ENCODE data around the gene MT1X. TPM values are rescaled to one million over a fixed set of nuclear protein-coding genes. Genes with fewer than 3 reads are reported as not detected.

MT1X gene
- total RNA-seq, 1 donor from 2014 or later = 2.3 TPM

DNA sequence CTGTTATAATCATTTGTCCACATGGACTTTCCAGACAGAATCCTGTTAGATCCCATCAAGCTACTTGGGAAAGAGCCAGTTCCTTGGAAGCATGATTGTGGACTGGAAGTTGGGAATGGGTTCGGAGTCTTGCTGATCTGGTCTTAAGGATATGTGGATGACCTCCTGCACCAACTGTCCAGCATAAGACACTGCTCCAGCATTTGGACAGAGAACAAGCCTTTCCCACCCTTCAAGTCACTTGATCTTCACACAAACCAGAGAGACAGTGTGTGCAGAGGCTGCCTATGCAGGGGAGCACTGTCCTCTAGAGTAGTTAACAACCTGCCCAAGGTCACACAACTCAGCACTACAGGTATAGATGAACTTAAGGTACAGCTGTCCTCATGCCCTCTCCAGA lies 36.4 kb upstream of the MT1X start:
- Mint-ChIP-seq H3K4me3 (ENCODE audit: unreplicated experiment) (no peak overlapping the region), H3K36me3 (ENCODE audit: low read depth, unreplicated experiment) (no peaks in the 10 kb centered on the region)
- TF ChIP-seq, protein P1, sequence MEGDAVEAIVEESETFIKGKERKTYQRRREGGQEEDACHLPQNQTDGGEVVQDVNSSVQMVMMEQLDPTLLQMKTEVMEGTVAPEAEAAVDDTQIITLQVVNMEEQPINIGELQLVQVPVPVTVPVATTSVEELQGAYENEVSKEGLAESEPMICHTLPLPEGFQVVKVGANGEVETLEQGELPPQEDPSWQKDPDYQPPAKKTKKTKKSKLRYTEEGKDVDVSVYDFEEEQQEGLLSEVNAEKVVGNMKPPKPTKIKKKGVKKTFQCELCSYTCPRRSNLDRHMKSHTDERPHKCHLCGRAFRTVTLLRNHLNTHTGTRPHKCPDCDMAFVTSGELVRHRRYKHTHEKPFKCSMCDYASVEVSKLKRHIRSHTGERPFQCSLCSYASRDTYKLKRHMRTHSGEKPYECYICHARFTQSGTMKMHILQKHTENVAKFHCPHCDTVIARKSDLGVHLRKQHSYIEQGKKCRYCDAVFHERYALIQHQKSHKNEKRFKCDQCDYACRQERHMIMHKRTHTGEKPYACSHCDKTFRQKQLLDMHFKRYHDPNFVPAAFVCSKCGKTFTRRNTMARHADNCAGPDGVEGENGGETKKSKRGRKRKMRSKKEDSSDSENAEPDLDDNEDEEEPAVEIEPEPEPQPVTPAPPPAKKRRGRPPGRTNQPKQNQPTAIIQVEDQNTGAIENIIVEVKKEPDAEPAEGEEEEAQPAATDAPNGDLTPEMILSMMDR (IDR thresholded peaks at IDR 0.05; ENCODE audit: unreplicated experiment) = no peak

DNA sequence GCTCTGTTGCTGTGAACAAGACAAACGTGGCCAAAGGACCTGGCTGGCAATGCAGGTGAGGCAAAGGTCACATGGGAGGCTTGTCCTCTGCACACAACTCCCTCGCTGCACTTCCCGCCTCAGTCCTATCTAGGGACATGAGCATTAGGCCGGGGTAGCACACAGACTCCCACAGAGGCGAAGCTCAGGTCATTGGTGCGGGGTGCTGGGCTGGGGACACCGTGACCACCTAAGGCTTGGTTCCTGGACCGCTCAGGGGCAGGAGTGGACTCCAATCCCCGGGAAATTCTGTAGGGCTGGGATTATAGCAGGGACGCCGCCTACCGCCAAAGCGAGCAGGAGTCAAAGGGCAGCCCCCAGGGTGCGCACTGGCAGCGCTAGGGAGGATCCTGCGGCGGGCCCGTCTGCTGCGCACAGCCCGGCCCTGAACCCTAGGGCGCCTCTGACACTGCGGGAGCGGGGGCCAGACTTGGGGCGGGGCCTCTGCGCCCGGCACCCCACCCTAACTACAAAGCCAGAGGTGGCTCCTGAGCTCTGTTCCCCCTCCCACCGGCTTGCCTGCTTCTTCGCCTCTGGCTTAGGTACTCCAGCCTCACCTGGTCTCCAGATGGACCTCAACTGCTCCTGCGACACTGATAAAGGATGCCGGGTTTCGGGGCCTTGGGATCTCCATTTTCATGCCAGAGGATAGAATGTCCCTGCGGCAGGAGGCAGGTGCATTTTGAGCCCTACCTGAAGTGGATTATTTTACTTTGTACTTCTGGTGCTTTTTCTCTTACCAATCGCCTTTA lies 34.4 kb upstream of the MT1X start:
- DNase-seq (ENCODE audit: low spot score) = no peak
- no peaks in the 10 kb centered on the region for H3K36me3 Mint-ChIP-seq (ENCODE audit: low read depth, unreplicated experiment)
- no peaks in the 10 kb centered on the region for H3K9me3 Mint-ChIP-seq (ENCODE audit: unreplicated experiment)
- TF ChIP-seq, protein P1 (IDR thresholded peaks at IDR 0.05; ENCODE audit: unreplicated experiment) = no peak
- H3K27me3 Mint-ChIP-seq (ENCODE audit: unreplicated experiment) = peaks cover 21% of the 10 kb centered on the region
- H3K4me3 Mint-ChIP-seq (ENCODE audit: unreplicated experiment) = no peak overlapping the region
- H3K27ac Mint-ChIP-seq (ENCODE audit: unreplicated experiment) = no peak overlapping the region
- H3K4me1 Mint-ChIP-seq (ENCODE audit: unreplicated experiment) = no peaks in the 10 kb centered on the region

More for the DNA sequence above, 36.4 kb upstream of the MT1X start:
- Mint-ChIP-seq H3K27me3 (ENCODE audit: unreplicated experiment) (peaks cover 21% of the 10 kb centered on the region), H3K4me1 (ENCODE audit: unreplicated experiment) (no peaks in the 10 kb centered on the region), H3K9me3 (ENCODE audit: unreplicated experiment) (no peaks in the 10 kb centered on the region), H3K27ac (ENCODE audit: unreplicated experiment) (no peak overlapping the region)
- DNase-seq (ENCODE audit: low spot score) = no peak

DNA sequence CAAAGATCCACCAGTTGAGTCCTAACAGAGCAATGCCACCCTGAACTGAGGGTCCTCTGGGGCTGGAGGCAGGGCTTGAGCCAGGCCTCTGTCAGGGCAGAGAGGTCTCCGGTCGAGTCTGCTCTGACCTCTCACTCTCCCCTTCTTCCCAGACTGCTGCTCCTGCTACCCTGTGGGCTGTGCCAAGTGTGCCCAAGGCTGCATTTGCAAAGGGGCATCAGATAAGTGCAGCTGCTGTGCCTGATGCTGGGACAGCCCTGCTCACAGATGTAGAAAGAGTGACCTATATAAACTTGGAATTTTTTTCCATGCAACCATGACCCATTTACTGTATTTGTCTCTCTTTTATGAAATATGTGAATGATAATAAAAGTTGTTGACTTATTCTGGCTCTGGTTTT lies 33.0 kb upstream of the MT1X start:
- TF ChIP-seq, protein P1 (IDR thresholded peaks at IDR 0.05; ENCODE audit: unreplicated experiment) = no peak
- H3K4me3 Mint-ChIP-seq (ENCODE audit: unreplicated experiment) = no peak overlapping the region
- no peaks in the 10 kb centered on the region for H3K36me3 Mint-ChIP-seq (ENCODE audit: low read depth, unreplicated experiment)
- no peak overlapping the region for H3K27ac Mint-ChIP-seq (ENCODE audit: unreplicated experiment)
- no peak for DNase-seq (ENCODE audit: low spot score)
- H3K4me1 Mint-ChIP-seq (ENCODE audit: unreplicated experiment) = no peaks in the 10 kb centered on the region
- no peaks in the 10 kb centered on the region for H3K9me3 Mint-ChIP-seq (ENCODE audit: unreplicated experiment)
- peaks cover 17% of the 10 kb centered on the region for H3K27me3 Mint-ChIP-seq (ENCODE audit: unreplicated experiment)

DNA sequence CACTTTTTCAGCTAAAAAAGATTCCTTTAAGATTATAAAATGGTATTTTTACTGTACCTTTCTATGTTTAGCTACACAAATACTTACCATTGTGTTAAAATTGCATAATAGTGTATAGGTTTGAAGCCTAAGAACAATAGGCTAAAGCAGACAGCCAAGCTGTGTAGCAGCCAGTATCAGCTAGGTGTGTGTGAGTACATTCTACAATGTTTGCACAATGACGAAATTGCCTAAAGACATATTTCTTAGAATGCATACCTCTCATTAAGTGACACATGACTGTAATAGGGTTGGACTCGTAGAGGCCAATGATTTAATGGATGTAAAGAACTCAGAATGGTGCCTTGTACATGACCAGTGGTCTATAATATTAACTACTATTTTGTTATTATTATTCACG lies 32.5 kb upstream of the MT1X start:
- no peak overlapping the region for H3K4me3 Mint-ChIP-seq (ENCODE audit: unreplicated experiment)
- TF ChIP-seq, protein P1 (IDR thresholded peaks at IDR 0.05; ENCODE audit: unreplicated experiment) = no peak
- peaks cover 17% of the 10 kb centered on the region for H3K27me3 Mint-ChIP-seq (ENCODE audit: unreplicated experiment)
- no peaks in the 10 kb centered on the region for H3K36me3 Mint-ChIP-seq (ENCODE audit: low read depth, unreplicated experiment)
- H3K27ac Mint-ChIP-seq (ENCODE audit: unreplicated experiment) = no peak overlapping the region
- DNase-seq (ENCODE audit: low spot score) = no peak
- no peaks in the 10 kb centered on the region for H3K4me1 Mint-ChIP-seq (ENCODE audit: unreplicated experiment)
- H3K9me3 Mint-ChIP-seq (ENCODE audit: unreplicated experiment) = no peaks in the 10 kb centered on the region

DNA sequence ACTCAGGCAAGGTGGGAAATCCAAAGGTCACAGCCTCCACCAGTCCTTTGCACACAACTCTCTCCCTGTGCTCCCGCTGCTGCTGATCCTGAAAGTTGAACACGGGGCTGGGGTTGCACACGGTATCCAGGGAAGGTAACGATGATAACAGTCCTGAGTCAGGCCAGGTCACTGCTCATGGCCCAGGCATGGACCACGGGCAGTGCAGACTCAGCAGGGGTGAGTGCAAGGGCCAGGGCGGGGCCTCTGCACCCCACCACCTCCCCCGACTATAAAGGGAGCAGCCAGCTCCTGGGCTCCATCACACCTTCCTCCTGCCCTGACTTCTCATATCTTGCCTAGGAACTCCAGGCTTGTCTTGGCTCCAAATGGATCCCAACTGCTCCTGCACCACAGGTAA lies 30.7 kb upstream of the MT1X start, which contains the start of gene MT1B:
TSS of gene MT1B (plus strand) at position 301 of the 400 bp plus-strand sequence. CDS start at position 369, 68 bp downstream.
- Mint-ChIP-seq H3K36me3 (ENCODE audit: low read depth, unreplicated experiment) (no peaks in the 10 kb centered on the region), H3K27me3 (ENCODE audit: unreplicated experiment) (peaks cover 15% of the 10 kb centered on the region), H3K9me3 (ENCODE audit: unreplicated experiment) (no peaks in the 10 kb centered on the region), H3K27ac (ENCODE audit: unreplicated experiment) (no peak within 1 kb of the TSS), H3K4me3 (ENCODE audit: unreplicated experiment) (no peak within 1 kb of the TSS), H3K4me1 (ENCODE audit: unreplicated experiment) (no peaks in the 10 kb centered on the region)
- TF ChIP-seq, protein P1 (IDR thresholded peaks at IDR 0.05; ENCODE audit: unreplicated experiment) = no peak
- no peak for DNase-seq (ENCODE audit: low spot score)
